HG03159 (cell line): ENCODE data around the gene PRR35.
"Not testable (repeated sequence)": the region's sequence is repeated elsewhere in the genome, so short reads cannot be mapped to it uniquely, and the experiment has no call there.

Source experiments
- ATAC-seq: cut with Tn5 transposase; IDR thresholded peaks from one replicate; pipeline ENCODE4 v1.9.1; 2021; ENCODE audit warnings: mild to moderate bottlenecking, moderate library complexity; ENCODE audit not compliant: unreplicated experiment

PRR35 gene

GRCh38 chr16:591892-592517 is 31.8 kb downstream of the PRR35 start:
- no peak for ATAC-seq

GRCh38 chr16:592518-593306 is 32.5 kb downstream of the PRR35 start:
- ATAC-seq = no peak

DNA sequence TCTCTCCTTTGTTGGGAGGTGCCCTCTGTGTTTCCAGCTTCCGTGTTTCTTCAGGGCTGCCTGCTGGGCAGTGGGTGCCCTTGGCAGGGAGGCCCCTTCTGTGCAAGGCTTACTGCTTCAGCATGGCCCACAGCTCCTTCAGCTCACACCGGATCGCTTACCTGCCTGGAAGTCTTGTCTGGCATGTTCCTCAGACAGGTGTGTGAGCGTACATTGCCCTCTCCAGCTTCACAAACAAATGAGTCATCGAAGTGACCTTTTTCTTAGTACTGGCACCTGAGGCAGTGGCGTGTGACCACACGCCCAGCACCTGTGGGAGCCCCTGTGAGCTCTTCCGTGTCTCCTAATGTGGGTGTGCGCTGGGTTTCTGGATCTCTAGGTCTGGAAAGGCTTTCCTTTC is 33.2 kb downstream of the PRR35 start:
- ATAC-seq = no peak

DNA sequence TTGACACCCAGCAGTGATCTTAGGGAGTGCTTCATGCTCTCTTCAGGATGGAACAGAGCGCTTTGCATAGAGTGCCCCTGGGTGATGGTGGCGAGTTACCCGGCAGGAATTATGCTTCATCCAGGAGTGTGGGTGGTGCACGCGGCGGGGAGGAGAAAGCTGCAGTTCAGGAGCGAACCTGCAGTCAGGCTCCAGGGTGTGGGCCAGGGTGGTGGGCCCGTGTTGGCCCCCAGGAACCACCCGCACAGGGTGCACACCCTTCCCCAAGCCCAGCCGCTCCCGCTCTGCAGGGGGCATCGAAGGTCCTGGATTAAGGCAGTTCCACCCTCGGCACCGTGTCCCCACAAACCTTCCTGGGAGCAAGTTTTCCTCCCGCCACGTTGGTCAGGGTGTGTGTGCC is 33.6 kb downstream of the PRR35 start:
- ATAC-seq = no peak

- ATAC-seq = no peak
Measured at GRCh38 chr16:595094-595528, 34.9 kb downstream of the PRR35 start.

DNA sequence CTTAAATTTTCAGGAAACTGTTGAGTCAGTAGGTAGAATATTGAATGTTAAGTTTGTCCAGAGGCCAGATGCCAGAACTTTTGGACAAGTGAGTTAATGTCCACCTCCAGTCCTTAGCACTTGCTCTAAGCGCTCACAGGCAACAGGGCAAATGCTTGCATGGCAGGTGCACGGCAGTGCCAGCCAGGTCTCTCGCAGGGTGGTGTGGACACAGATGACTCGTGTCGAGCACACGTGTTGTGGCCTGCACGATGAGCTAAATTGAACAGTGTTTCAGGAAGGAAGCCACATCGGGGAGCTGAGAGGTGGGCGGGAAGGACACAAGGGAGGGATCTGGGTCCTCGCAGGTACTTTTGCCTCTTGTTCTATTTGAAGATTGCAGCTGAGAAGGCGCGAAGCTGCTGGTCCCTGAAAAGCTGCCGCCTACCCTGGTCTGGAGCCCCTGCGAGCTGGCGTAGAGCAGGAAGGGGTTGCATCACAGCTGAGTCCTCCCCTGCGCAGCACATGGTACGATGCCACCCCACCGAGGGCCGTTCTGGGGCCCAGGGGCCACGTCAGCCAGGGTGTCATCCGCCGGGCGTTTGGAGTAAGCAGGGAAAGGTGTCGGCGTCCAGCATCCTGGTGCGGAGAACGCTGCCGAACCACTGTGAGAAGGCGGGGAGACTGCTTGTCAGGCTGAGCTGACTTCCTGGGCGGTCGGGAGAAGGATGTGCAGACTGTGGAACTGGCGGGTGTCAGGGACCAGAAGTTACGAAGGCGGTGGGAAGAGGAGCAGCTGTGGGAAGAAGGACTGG is 35.9 kb downstream of the PRR35 start:
- no peak for ATAC-seq

GRCh38 chr16:596736-597060 is 36.5 kb downstream of the PRR35 start:
- ATAC-seq = no peak

DNA sequence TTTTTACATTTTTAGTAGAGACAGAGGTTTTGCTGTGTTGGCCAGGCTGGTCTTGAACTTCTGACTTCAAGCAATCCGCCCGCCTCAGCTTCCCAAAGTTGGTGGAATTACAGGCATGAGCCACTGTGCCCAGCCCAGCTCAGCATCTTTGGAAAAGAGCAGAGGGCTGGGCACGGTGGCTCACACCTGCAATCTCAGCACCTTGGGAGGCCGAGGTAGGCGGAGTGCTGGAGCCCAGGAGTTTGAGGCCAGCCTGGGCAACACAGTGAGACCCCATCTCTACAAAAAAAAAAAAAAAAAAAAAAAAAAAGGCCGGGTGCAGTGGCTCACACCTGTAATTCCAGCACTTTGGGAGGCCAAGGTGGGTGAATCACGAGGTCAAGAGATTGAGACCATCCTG is 37.5 kb downstream of the PRR35 start:
- ATAC-seq = not testable (repeated sequence)

GRCh38 chr16:598823-599739 is 38.9 kb downstream of the PRR35 start:
- no peak for ATAC-seq

DNA sequence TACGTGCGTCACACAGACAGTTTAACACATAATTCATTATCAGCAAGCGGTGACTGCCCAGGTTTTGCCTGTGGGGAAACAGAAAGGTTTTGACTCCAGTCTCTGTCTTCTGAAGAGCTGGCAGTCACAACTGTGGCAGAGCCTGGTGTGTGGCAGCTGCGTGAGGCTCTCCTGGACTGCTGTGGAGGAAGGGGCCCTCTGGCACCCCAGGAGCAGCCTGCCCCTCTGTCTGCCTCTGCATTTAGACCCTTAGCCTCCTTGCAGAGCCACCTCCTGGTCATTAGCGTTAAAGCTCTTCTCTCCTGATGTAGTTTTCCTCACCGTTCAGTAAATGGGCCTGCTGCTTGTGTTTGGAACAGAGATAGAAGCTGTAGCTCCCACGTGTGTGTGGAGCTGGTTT is 40.6 kb downstream of the PRR35 start:
- ATAC-seq = no peak

GRCh38 chr16:603933-604332 is 43.7 kb downstream of the PRR35 start:
- ATAC-seq = no peak

- ATAC-seq = no peak
Measured at GRCh38 chr16:606656-607307, 46.6 kb downstream of the PRR35 start.

- no peak for ATAC-seq
Measured at GRCh38 chr16:608019-608418, 47.8 kb downstream of the PRR35 start.

GRCh38 chr16:609316-609715 is 49.1 kb downstream of the PRR35 start:
- no peak for ATAC-seq

DNA sequence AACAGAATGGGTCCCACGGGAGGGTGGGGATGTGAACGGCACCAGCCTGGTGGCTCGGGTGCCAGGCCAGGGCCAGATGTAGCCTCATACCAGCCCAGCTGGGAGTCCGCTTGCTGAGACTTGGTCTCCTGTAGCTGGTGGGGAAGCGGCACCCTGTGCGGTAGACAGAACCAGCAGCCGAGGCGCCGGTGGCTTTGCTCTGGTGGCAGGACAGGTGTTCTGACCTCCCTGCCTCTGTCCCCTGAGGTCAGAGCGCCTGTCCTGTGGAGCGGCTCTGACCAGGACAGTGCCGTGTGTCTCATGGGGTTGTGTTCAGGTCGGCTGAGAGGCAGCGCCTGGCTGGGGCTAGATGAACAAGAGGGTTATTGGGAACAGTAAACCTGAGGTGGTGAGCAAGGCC is 49.8 kb downstream of the PRR35 start:
- ATAC-seq = no peak

DNA sequence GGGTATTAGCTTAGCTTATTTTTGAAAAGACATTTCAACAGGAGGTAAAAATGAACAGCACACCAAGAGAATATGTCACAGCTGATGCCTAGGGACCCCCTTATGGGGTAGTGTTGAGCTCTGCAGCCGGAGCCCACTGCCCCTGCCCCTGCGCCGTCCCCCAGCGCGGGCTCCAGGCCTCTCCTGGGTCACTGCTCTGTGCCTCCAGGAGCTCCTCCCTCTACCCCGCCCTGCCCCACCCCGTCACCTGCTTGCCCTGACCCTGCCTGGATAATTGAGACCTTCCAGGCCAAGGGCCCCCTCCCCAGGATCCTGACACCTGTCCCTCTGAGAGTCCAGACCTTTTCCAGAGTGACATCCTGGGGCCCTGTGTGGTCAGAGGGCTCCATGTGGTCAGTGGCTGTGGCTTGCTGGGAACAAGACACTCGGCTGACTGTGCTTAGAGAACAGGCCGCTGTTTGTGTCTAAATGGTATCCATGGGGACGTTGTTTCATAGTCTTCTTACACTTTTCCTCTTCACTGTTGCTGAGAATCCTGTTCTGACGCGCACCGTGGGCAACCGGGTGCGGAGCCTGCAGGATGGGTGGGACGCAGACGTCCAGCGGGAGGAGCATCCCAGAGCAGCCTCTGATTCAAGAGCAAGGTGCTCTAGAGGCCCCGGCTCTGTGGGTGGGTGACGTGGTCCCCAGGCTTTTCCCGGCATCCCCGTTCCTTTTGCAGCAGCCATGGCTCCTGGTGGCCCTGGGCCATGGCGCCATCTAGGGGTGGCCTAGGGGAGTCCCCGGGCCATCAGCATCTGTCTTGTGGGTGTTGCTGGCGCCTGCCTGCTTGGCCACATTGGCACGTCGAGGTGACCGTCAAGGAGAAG is 50.6 kb downstream of the PRR35 start:
- ATAC-seq = no peak

DNA sequence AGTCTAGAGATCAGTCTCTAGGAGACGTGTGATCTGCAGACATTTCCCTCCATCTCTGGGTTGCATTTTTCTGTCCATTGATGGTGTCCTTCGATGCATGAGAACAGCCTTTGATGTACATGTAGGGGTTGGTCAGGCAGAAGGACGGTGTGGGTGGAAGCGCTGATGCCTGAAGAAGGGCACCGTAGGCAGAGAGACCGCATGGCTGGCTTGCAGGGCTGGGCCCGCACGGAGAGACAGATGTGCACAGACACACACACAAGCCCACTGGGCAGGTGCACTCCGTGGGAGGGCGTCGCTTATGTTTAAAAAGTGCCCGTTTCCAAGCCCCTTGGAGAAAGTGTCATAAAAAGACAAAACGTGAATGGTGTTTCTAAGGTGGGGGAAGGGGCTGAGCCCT is 54.9 kb downstream of the PRR35 start:
- ATAC-seq = no peak
